ENCODE results near the gene MYO5B. TPM values are rescaled to one million over a fixed set of nuclear protein-coding genes. Genes with fewer than 3 reads are reported as not detected.

Gene MYO5B
- total and polyA plus RNA-seq, 4 donors, result 5.4 to 23.4 (median 11.4) TPM

DNA sequence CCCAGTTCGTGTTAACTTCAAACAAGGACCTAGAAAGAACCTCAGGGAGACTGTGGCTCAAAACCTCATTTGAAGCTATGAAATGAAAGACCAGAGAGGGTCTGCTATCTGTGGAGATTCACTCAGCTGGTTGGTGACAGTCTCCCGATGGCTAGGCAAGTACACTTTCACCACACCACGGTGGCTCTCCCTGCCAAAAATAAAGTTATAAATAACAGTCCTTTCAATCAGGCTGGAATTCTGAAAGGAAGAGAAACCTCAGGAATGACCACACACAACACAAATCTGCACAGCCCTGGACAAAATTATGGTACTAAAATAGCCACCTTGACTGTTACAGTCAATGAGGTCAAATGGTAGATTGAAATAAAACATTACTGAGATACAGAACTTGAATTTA, 221.4 kb downstream of the MYO5B start:
- no peaks in the 10 kb centered on the region for H3K9me3 ChIP-seq (ENCODE audit: control insufficient read depth in 4 of 4, low read length in 3 of 4)
- no peak for DNase-seq (ENCODE audit: low spot score)
- TF ChIP-seq FOXA1 (IDR thresholded peaks at IDR 0.05) (no peak), YY1 (IDR thresholded peaks at IDR 0.05) (no peak), RAD21 (IDR thresholded peaks at IDR 0.05) (no peak), RXRA (IDR thresholded peaks at IDR 0.05) (no peak), JUND (IDR thresholded peaks at IDR 0.05) (no peak), TAF1 (conservative IDR thresholded peaks at IDR 0.05) (no peak), SP1 (IDR thresholded peaks at IDR 0.05) (no peak), HNF4G (IDR thresholded peaks at IDR 0.05) (no peak)
- TF ChIP-seq, protein P1, sequence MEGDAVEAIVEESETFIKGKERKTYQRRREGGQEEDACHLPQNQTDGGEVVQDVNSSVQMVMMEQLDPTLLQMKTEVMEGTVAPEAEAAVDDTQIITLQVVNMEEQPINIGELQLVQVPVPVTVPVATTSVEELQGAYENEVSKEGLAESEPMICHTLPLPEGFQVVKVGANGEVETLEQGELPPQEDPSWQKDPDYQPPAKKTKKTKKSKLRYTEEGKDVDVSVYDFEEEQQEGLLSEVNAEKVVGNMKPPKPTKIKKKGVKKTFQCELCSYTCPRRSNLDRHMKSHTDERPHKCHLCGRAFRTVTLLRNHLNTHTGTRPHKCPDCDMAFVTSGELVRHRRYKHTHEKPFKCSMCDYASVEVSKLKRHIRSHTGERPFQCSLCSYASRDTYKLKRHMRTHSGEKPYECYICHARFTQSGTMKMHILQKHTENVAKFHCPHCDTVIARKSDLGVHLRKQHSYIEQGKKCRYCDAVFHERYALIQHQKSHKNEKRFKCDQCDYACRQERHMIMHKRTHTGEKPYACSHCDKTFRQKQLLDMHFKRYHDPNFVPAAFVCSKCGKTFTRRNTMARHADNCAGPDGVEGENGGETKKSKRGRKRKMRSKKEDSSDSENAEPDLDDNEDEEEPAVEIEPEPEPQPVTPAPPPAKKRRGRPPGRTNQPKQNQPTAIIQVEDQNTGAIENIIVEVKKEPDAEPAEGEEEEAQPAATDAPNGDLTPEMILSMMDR (IDR thresholded peaks at IDR 0.05; ENCODE audit: low read depth, low read length, missing input control), result no peak
- H3K36me3 ChIP-seq (ENCODE audit: control insufficient read depth in 4 of 4, insufficient read depth in 3 of 4, low read depth in 1 of 4, low read length in 3 of 4), result no peaks in the 10 kb centered on the region
- no peak overlapping the region for H3K4me3 ChIP-seq (ENCODE audit: low read depth in 1 of 3, low read length in 3 of 3)
- WGBS, result 86% methylated on average over 3 of the region's 3 CpGs
- peaks cover 4 to 19% (median 11%) of the 10 kb centered on the region in 4 donors for H3K4me1 ChIP-seq (ENCODE audit: control insufficient read depth in 4 of 4, insufficient read depth in 4 of 4, low read length in 3 of 4)
- no peak overlapping the region for H3K9ac ChIP-seq (ENCODE audit: low read depth in 1 of 2, low read length in 2 of 2)
- H3K27me3 ChIP-seq (ENCODE audit: control insufficient read depth in 4 of 4, insufficient read depth in 4 of 4, low read length in 3 of 4), result no peaks in the 10 kb centered on the region
- no peak overlapping the region for H3K27ac ChIP-seq (ENCODE audit: low read depth in 1 of 2, low read length in 2 of 2)

DNA sequence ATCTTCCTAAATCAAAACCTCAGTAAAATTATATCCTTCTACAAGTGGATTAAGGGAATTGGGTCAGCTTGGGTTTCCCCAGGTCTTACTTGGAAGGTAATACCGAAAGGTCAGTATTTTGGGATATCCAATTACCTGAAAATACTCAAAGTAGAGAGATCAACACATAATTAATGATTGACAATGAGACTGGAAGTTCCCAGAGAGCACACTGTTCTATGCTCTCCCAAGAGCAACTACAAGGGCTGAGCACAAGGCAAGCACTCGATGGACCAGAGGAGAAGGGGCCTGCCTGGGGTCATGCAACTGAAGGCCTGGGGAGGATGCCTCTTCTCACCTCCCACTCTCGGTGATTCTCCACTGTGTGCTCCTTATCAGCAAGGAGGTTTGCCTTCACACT, 222.4 kb downstream of the MYO5B start:
- no peak for DNase-seq (ENCODE audit: low spot score)
- 49% methylated on average over 3 of the region's 3 CpGs for WGBS
- Histone ChIP-seq H3K27ac (ENCODE audit: low read depth in 1 of 2, low read length in 2 of 2) (peak overlapping the region in 1 of 2 donors; percentile 11), H3K9ac (ENCODE audit: low read depth in 1 of 2, low read length in 2 of 2) (no peak overlapping the region), H3K9me3 (ENCODE audit: control insufficient read depth in 4 of 4, low read length in 3 of 4) (no peaks in the 10 kb centered on the region), H3K4me3 (ENCODE audit: low read depth in 1 of 3, low read length in 3 of 3) (no peak overlapping the region), H3K4me1 (ENCODE audit: control insufficient read depth in 4 of 4, insufficient read depth in 4 of 4, low read length in 3 of 4) (peaks cover 9 to 26% (median 17%) of the 10 kb centered on the region in 4 donors), H3K27me3 (ENCODE audit: control insufficient read depth in 4 of 4, insufficient read depth in 4 of 4, low read length in 3 of 4) (no peaks in the 10 kb centered on the region), H3K36me3 (ENCODE audit: control insufficient read depth in 4 of 4, insufficient read depth in 3 of 4, low read depth in 1 of 4, low read length in 3 of 4) (no peaks in the 10 kb centered on the region)
- peak; percentile 49 for TF ChIP-seq SP1 (IDR thresholded peaks at IDR 0.05)
- TF ChIP-seq YY1 (IDR thresholded peaks at IDR 0.05), result no peak
- TF ChIP-seq FOXA1 (IDR thresholded peaks at IDR 0.05), result no peak
- TF ChIP-seq, protein P2, sequence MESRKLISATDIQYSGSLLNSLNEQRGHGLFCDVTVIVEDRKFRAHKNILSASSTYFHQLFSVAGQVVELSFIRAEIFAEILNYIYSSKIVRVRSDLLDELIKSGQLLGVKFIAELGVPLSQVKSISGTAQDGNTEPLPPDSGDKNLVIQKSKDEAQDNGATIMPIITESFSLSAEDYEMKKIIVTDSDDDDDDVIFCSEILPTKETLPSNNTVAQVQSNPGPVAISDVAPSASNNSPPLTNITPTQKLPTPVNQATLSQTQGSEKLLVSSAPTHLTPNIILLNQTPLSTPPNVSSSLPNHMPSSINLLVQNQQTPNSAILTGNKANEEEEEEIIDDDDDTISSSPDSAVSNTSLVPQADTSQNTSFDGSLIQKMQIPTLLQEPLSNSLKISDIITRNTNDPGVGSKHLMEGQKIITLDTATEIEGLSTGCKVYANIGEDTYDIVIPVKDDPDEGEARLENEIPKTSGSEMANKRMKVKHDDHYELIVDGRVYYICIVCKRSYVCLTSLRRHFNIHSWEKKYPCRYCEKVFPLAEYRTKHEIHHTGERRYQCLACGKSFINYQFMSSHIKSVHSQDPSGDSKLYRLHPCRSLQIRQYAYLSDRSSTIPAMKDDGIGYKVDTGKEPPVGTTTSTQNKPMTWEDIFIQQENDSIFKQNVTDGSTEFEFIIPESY (IDR thresholded peaks at IDR 0.05), result no peak
- no peak for TF ChIP-seq FOXA2 (IDR thresholded peaks at IDR 0.05)
- peak in 1 of 2 donors; percentile 22 for TF ChIP-seq RAD21 (IDR thresholded peaks at IDR 0.05)
- peak; percentile 32 to 49 for TF ChIP-seq RXRA (IDR thresholded peaks at IDR 0.05)
- peak; percentile 41 to 46 for TF ChIP-seq HNF4A (conservative IDR thresholded peaks at IDR 0.05)
- TF ChIP-seq, protein P3, sequence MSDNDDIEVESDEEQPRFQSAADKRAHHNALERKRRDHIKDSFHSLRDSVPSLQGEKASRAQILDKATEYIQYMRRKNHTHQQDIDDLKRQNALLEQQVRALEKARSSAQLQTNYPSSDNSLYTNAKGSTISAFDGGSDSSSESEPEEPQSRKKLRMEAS (IDR thresholded peaks at IDR 0.05), result no peak
- TF ChIP-seq TAF1 (conservative IDR thresholded peaks at IDR 0.05), result no peak
- TF ChIP-seq HNF4G (IDR thresholded peaks at IDR 0.05), result no peak
- no peak for TF ChIP-seq EGR1 (IDR thresholded peaks at IDR 0.05; ENCODE audit: low read depth in 2 of 2)
- TF ChIP-seq NR2F2 (IDR thresholded peaks at IDR 0.05), result no peak
- TF ChIP-seq, protein P4, sequence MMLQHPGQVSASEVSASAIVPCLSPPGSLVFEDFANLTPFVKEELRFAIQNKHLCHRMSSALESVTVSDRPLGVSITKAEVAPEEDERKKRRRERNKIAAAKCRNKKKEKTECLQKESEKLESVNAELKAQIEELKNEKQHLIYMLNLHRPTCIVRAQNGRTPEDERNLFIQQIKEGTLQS (IDR thresholded peaks at IDR 0.05), result no peak
- no peak for TF ChIP-seq GABPA (IDR thresholded peaks at IDR 0.05 in 1 of 2, conservative IDR thresholded peaks at IDR 0.05 in 1 of 2)
- TF ChIP-seq, protein P1 (IDR thresholded peaks at IDR 0.05; ENCODE audit: low read depth, low read length, missing input control), result no peak
- TF ChIP-seq, protein P5, sequence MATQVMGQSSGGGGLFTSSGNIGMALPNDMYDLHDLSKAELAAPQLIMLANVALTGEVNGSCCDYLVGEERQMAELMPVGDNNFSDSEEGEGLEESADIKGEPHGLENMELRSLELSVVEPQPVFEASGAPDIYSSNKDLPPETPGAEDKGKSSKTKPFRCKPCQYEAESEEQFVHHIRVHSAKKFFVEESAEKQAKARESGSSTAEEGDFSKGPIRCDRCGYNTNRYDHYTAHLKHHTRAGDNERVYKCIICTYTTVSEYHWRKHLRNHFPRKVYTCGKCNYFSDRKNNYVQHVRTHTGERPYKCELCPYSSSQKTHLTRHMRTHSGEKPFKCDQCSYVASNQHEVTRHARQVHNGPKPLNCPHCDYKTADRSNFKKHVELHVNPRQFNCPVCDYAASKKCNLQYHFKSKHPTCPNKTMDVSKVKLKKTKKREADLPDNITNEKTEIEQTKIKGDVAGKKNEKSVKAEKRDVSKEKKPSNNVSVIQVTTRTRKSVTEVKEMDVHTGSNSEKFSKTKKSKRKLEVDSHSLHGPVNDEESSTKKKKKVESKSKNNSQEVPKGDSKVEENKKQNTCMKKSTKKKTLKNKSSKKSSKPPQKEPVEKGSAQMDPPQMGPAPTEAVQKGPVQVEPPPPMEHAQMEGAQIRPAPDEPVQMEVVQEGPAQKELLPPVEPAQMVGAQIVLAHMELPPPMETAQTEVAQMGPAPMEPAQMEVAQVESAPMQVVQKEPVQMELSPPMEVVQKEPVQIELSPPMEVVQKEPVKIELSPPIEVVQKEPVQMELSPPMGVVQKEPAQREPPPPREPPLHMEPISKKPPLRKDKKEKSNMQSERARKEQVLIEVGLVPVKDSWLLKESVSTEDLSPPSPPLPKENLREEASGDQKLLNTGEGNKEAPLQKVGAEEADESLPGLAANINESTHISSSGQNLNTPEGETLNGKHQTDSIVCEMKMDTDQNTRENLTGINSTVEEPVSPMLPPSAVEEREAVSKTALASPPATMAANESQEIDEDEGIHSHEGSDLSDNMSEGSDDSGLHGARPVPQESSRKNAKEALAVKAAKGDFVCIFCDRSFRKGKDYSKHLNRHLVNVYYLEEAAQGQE (IDR thresholded peaks at IDR 0.05), result no peak
- TF ChIP-seq JUND (IDR thresholded peaks at IDR 0.05), result no peak

All from liver (tissue), 9 donors.